Testis (tissue), 3 donors: ENCODE measurements around the gene TACC2. TPM values are rescaled to one million over a fixed set of nuclear protein-coding genes. Genes with fewer than 3 reads are reported as not detected.

Experiments
- DNase-seq: peaks from one replicate; pipeline ENCODE4 v3.0.0-alpha.2; 2019
- H3K27ac ChIP-seq, 2 donors: fragments of 200-600 bp; sonication (generic); one replicate each; pipeline ENCODE4 v1.5.1; 2019
- H3K27me3 ChIP-seq: fragments of 200-600 bp; sonication (generic); one replicate; pipeline ENCODE4 v1.5.1; 2019
- H3K36me3 ChIP-seq: fragments of 200-600 bp; sonication (generic); one replicate; pipeline ENCODE4 v1.5.1; 2017; ENCODE audit warnings: low read depth; ENCODE audit errors: missing control alignments
- H3K4me1 ChIP-seq: fragments of 200-600 bp; sonication (generic); one replicate; pipeline ENCODE4 v1.5.1; 2019
- H3K4me3 ChIP-seq, 2 donors: fragments of 200-600 bp; sonication (generic); one replicate each; pipeline ENCODE4 v1.5.1; 2017 to 2019
- H3K9me3 ChIP-seq: fragments of 200-600 bp; sonication (generic); one replicate; pipeline ENCODE4 v1.5.1; 2017
- POLR2A ChIP-seq: fragments of 450-650 bp; IDR thresholded peaks from one replicate; pipeline ENCODE4 v1.6.1; 2017; ENCODE audit warnings: antibody characterized with exemption, mild to moderate bottlenecking, moderate library complexity
- WGBS, 2 donors: methylation state at CpG; one replicate each; pipeline ENCODE4 v1.1.5; 2018; 5-methylcytosine and 5-hydroxymethylcytosine counted together
- intact Hi-C: fragments of 100-400 bp; cut with DNase I; formaldehyde crosslinking; loops from one replicate; pipeline ENCODE4 v1.15.1; 2023; ENCODE audit warnings: low total_unique reads
- polyA plus RNA-seq: library from polyadenylated mRNA; stranded (reverse); fragments of 350-450 nt; fragmentation: Illumina TruSeq; extraction: RNeasy Lipid Tissue Mini Kit (QIAGEN cat#74804); gene quantifications from one replicate; pipeline ENCODE4 v1.2.3, GENCODE V29; 2014; ENCODE audit warnings: low read depth, low replicate concordance; ENCODE audit not compliant: insufficient read depth
- total RNA-seq, 2 donors: library from RNA; depleted of rRNA; stranded (reverse); fragments of >200 nt; gene quantifications; one replicate each; pipeline ENCODE4 v1.2.3, GENCODE V29; 2016
- TF ChIP-seq, protein P1 (sequence below), 3 experiments: fragments of 450-650 bp in 2 of 3; fragments of 200-600 bp in 1 of 3; sonication (generic) in 1 of 3; IDR thresholded peaks; one replicate each; pipeline ENCODE4 v1.5.1; 2016 to 2019; ENCODE audit warnings: antibody characterized with exemption in 3 of 3, mild to moderate bottlenecking in 2 of 3, moderate library complexity in 1 of 3

Gene TACC2
- total and polyA plus RNA-seq, 3 donors from 2014 or later, result 18.0 to 24.2 (median 21.3) TPM

- TF ChIP-seq, protein P1, sequence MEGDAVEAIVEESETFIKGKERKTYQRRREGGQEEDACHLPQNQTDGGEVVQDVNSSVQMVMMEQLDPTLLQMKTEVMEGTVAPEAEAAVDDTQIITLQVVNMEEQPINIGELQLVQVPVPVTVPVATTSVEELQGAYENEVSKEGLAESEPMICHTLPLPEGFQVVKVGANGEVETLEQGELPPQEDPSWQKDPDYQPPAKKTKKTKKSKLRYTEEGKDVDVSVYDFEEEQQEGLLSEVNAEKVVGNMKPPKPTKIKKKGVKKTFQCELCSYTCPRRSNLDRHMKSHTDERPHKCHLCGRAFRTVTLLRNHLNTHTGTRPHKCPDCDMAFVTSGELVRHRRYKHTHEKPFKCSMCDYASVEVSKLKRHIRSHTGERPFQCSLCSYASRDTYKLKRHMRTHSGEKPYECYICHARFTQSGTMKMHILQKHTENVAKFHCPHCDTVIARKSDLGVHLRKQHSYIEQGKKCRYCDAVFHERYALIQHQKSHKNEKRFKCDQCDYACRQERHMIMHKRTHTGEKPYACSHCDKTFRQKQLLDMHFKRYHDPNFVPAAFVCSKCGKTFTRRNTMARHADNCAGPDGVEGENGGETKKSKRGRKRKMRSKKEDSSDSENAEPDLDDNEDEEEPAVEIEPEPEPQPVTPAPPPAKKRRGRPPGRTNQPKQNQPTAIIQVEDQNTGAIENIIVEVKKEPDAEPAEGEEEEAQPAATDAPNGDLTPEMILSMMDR (IDR thresholded peaks at IDR 0.05), result no peak
- TF ChIP-seq POLR2A, result no peak
- Histone ChIP-seq H3K27ac (no peak overlapping the region), H3K4me3 (no peak overlapping the region), H3K36me3 (no peaks in the 10 kb centered on the region), H3K4me1 (no peaks in the 10 kb centered on the region), H3K9me3 (no peaks in the 10 kb centered on the region), H3K27me3 (no peaks in the 10 kb centered on the region)
- WGBS, 2 donors, result 86 to 94% methylated on average over 8 of the region's 8 CpGs
- DNase-seq, result no peak
- intact Hi-C loops, result no loop called here
Observed at GRCh38 chr10:122130474-122131110, 141.6 kb downstream of the TACC2 start.

DNA sequence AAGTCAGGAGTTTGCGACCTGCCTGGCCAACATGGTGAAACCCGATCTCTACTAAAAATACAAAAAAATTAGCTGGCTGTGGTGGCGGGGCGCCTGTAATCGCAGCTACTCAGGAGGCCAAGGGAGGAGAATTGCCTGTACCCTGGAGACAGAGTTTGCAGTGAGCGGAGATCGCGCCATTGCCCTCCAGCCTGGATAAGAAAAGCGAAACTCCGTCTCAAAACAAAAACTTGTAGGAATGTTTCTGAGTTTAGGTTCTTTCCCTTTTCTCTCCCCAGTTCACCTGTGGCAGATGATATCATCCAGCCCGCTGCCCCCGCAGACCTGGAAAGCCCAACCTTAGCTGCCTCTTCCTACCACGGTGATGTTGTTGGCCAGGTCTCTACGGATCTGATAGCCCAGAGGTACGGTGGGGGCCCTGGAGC, 143.4 kb downstream of the TACC2 start:
- Histone ChIP-seq H3K27ac (no peak overlapping the region), H3K4me1 (no peaks in the 10 kb centered on the region), H3K4me3 (no peak overlapping the region), H3K36me3 (no peaks in the 10 kb centered on the region), H3K27me3 (no peaks in the 10 kb centered on the region), H3K9me3 (no peaks in the 10 kb centered on the region)
- intact Hi-C loops, result no loop called here
- TF ChIP-seq POLR2A, result no peak
- TF ChIP-seq, protein P1 (IDR thresholded peaks at IDR 0.05), result no peak
- no peak for DNase-seq
- 72 to 87% methylated on average over 15 of the region's 15 CpGs for WGBS, 2 donors

DNA sequence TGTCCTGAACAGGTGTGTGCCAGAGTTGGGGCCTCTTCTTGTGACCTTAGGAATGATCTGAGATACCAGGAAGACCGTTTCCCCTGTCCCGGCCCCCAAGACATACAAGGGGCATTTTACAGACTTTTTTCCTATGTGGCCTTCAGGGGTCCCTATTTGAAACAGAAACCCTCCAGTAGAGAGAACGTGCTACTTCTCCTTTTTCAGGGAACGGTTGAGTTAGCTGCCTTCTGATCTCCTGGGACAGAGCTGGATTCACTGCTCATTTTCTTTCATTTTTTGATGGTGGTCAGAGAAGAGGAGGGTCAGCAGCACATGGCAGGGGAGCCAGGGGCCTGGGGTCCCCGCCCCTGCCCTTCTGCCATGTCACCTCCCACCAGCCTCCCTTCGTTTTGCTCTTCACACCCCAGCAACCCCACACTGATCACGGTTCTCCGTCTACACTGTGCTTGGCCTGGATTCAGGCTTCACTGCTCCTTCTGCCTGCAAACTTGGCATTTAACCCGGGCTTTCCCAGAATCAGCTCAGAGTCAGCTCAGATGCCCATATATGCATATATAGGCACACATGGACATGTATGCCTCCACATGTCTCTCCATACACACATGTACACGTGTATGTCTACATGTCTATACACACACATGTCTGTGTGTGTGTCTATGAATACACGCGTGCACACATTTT, 144.1 kb downstream of the TACC2 start:
- TF ChIP-seq, protein P1 (IDR thresholded peaks at IDR 0.05), result no peak
- no peak for TF ChIP-seq POLR2A
- 83 to 86% methylated on average over 12 of the region's 12 CpGs for WGBS, 2 donors
- H3K27me3 ChIP-seq, result no peaks in the 10 kb centered on the region
- H3K9me3 ChIP-seq, result no peaks in the 10 kb centered on the region
- no peak for DNase-seq
- no peak overlapping the region for H3K4me3 ChIP-seq
- no peaks in the 10 kb centered on the region for H3K4me1 ChIP-seq
- H3K27ac ChIP-seq, result no peak overlapping the region
- no peaks in the 10 kb centered on the region for H3K36me3 ChIP-seq
- intact Hi-C loops, result no loop called here

DNA sequence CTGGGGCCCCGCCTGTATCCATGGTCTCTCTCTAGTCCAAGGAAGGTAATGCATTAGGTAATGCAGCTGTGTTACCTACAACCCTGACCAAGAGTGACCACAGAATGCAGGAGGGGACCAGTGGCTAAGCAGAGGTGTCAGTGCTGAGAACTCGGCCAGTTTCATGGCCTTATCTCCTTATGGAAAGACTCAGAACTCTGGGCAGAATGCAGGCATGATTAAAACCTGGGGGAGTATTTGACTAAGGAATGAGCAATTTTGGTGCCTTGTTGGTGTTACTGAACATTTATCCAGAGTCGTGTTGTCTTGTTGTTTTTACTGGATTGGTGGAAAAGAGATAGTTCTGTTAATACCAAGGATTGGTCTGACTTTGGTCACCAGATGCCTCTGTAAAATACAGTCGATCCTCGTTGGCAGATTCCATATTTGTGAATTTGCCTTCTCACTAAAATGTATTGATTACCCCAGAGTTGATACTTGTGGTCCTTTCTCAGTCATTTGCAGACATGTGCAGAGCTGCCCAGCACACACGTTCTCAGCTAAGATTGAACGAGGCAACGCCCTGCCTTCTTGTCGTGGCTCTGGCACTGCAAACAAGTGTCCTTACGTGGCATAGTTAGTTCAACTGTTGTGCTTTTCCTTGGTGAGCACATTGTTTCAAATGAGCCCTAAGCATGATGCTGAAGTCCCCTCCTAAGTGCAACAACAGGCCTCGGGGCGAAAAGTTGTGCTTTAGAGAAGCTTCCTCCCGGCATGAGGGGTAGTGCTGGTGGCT, 146.5 kb downstream of the TACC2 start:
- Histone ChIP-seq H3K4me1 (peaks cover 10% of the 10 kb centered on the region), H3K27me3 (no peaks in the 10 kb centered on the region)

More for the DNA sequence above, 146.5 kb downstream of the TACC2 start:
- Histone ChIP-seq H3K9me3 (no peaks in the 10 kb centered on the region), H3K36me3 (no peaks in the 10 kb centered on the region), H3K4me3 (no peak overlapping the region), H3K27ac (no peak overlapping the region)
- no peak for DNase-seq
- intact Hi-C loops, result no loop called here
- no peak for TF ChIP-seq POLR2A
- TF ChIP-seq, protein P1 (IDR thresholded peaks at IDR 0.05), result no peak
- WGBS, 2 donors, result 89 to 90% methylated on average over 12 to 13 of the region's 13 CpGs
